Glomerular visceral epithelial cell (primary cell): ENCODE results near the gene RPTOR.
"Not testable (repeated sequence)": the region's sequence is repeated elsewhere in the genome, so short reads cannot be mapped to it uniquely, and the experiment has no call there.

Source experiments
- DNase-seq: peaks from one replicate; pipeline ENCODE4 v3.0.0-alpha.2; 2016; ENCODE audit errors: extremely low spot score

The RPTOR gene

DNA sequence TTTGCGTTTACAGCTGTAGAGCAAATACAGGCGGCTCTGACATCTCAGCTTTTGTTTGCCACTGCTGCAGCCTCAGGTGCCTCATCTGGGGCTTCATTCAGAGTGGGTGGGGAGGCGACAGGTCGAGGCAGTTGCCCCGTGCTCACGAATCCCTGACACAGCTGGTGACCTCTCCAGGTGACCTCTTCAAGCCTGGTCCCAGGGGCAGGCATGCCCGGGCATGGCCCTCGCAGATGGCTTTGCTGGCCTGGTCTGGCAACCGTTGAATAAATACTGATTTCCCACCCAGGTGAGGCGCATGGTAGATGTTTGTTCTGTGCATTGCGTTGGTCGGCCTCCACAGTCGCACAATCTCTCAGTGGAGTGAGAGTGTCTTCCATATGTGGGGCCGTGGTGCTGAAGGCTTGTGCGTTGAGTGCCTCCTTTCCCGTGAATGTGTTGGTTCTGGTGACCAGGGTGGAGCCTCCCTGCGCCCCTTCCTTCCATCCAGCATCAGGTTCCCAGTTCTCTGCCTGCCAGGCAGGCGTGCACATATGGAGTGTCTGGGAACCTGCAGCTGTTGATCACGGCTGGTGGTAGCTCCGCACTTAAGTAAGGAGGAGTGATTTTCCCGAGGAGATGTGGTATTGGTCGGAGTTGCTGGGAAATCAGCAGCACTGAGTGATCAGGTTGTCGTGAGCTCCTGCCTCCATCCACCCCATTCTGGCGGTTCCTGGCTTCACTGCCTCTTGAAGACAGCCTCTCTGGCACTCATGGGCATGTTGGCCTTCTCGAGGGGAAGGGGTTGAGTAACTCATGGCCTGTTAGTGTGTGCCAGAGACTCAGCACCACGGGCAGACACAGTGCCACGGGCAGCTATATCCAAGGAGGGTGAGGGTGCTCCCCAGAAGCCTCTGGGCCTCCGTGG is 149.7 kb downstream of the RPTOR start:
- no peak for DNase-seq

DNA sequence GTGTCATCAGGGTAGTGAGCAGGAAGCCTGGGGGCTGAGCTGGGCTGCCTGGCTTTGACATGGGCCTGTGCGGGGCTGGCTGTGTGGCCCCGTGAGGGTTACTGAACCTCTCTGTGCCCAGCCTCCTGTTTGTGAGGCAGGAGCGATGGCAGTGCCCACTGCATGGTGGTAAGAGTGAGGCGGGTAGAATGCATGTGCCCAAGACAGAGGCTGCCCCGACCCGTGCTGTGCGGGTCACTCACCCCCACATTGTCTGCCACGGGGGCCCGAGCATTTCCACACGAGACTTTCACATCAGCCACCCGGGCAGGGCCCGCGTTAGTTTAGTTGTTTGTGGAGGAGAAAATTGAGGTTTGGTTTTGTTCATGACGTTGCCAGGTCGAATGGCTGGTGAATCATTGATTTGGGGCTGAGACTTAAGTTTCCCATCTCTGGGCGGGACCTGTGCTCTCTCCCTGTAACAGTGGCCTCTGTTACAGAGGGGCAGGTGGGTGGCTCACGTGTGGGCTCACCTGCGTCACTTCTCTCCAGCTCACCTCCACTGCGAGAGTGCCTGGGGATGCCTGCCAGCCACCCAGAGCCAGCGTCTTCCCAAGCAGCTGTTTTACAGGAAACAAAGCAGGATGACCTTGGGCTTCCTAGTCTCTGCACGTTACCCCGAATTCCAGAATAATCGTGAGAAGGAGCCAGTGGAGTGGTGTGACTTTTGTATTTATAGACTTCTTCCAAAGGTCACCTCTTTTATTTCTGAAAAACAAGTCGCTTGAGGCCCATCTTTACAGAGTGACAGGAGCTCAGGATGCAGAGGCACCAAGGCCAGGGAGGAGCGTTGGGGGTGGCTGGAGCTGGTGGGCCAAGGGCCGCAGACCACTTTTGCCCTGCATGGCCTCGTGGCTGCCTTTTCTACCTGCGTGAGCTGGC is 150.6 kb downstream of the RPTOR start:
- DNase-seq: peak; percentile 43

DNA sequence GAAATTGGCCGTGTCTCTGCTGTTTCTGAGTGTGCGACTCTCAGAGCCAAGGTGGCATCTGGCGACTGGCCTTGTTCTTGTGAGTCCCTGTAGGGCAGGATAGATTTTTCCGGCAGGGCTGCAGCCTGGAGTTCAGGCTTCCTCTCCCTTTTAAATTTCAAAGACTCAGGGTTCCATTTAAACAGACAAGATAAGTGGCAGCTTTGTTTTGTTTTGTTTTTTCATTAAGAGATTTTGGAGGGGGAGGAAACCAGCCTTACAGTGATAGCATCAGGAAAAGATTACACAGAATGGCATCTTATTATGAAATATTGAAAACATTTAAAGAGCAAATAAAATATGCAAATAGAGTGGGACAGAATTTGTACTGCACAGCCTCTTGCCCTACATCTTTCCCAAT is 151.3 kb downstream of the RPTOR start:
- DNase-seq: no peak

DNA sequence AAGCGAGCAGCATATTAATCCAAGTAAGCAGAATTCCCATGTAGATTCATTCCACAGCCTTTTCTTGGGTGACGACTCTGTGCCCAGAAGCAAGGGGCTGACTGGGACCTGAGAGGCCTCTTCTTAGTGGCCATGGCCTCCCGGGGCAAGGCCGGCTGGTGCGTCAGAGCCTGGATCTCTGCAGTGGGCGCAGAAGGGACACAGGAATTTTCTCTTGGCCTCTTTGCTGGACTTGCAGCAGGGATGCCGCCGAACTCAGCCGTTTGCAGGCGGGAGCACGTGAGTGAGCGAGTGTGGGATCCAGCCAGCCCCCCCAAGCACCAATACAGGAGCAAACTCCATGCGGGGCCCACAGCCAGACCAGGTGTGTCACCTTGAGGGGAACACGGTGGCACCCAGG is 151.8 kb downstream of the RPTOR start:
- no peak for DNase-seq

DNA sequence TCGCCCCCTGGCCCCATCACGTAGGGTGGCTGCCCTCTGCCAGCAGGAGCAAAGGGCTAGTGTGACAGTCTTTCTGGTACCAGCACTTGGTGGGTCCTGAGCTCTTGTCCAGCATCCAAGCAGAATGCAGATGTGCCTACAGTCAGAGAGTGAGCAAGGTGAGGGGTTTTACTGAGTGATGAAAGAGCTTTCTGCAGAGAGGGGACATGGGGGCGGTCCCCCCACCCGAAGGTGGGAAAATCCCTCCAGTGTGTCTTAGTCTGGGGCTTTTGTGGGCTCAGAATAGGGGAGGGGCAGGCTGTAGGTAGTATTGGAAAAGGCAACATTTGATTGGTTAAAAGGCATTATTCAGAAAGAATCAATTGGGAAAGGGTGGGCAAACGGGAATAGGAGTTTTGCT is 152.3 kb downstream of the RPTOR start:
- DNase-seq: no peak

DNA sequence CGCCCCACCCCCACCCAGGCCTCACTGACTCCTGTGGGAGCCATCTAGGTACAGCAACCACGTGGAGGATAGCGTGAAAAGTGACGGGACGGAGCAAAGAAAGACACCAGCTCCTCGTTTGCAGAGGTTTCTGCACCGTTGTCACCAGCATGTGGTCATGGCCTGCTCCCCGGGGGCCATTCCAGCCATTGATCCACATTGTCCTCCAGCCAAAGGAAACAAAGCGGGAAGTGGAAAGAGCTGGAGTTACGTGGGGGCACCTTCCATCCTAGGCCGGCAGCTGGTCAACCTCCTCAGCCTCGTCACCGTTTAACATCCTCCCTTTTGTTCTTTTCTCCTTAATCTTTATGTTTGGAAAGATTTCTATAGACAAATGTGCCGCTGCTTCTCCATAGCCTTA is 153.7 kb downstream of the RPTOR start:
- DNase-seq: no peak

DNA sequence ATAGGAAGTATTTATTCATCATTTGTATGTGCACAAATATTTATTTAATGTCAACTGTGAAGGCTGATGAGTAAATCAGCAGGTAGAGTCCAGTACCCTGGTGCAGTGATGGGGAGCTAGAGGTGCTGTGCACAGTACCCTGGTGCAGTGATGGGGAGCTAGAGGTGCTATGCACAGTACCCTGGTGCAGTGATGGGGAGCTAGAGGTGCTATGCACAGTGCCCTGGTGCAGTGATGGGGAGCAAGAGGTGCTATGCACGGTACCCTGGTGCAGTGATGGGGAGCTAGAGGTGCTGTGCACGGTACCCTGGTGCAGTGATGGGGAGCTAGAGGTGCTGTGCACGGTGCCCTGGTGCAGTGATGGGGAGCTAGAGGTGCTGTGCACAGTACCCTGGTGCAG is 154.6 kb downstream of the RPTOR start:
- not testable (repeated sequence) for DNase-seq

DNA sequence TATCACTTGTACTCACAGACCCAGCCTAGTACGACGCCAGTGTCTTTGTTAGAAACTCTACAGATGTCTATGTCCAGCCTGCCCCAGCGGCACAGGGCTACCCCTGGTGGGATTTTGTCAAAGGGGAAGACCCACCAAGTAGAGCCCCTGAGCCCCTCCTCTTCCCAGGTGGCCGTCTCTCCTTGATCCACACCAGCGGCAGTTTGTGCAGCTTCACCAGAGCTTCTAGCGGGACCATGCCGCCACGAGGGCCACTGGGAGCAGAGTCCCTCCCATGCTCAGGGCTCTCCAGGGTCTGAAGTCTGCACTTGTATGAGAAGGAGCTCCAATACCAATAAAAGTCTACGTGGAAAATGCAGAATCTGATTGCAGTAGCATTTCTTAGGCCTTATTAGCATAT is 157.1 kb downstream of the RPTOR start:
- no peak for DNase-seq

DNA sequence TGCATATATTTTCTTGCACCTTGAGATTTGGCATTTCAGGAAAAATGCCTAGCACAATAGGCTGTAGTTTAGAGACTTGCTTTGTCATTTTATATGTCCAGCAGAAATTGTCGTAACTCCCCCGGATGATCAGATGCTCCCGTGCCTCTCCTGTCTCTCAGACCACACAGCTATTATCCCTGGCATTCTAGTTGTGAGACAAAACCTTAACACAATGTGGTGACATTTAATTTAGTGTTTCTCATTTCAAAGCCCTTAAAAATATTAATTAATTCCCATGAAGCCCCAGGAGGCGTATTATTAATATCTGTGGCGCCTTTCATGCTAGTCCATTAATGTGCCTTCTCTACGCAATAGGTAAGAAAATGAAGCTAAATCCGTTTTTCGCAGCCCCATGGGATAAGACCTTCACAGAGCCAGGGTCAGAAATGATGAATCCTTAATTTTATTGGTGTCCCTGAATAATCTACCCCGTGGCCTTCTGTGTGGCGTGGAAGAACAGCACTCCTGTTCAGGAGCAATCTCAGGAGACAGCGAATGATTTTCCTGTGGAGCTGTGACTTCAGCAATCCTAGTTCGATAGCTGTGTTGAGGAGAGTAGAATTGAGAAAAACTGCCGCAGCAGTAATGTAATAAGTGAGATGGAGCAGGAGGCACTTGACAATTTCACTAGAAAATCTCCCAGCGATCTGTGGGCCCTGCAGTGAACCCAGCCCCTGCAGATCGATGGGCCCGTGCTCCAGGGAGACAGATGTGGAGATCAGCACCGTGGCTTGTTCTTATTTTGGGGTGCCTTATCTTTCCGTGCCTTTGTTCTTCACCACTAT is 157.9 kb downstream of the RPTOR start:
- no peak for DNase-seq

DNA sequence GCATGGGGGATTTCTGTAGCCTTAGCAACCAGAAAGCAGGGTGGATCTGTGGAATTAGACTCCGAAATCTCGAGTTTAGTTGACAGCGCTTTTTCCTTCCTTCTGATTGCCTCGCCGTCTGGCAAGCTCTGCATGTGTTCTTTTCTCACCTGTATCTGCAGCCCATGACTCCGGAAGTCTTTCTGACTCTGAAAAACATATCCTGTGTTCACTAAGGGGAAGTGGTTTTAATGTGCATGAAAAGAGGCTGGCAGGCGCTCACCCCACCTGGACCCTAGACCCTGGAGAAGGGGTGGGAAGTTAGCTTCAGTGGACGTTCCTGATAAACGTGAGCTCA is 158.5 kb downstream of the RPTOR start:
- no peak for DNase-seq

DNA sequence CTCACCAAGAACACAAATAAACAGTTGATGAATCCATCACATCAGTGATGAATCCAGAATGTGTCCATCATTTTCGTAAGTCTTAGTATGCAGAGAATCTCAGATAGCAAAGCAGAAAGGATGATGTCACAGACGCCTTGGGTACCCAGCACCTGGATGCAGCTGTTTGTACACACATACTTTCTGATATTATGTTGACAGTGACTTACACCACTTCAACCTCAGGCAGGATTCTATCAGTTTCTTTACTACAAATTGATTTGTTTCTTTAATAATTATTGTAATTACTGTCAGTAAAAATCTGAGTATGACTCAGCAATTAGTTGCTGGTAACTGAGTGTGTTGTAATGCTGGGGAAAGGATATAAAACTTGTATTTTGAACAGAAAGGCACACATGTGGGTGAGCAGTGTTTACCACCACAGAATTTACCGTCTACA is 159.8 kb downstream of the RPTOR start:
- no peak for DNase-seq

DNA sequence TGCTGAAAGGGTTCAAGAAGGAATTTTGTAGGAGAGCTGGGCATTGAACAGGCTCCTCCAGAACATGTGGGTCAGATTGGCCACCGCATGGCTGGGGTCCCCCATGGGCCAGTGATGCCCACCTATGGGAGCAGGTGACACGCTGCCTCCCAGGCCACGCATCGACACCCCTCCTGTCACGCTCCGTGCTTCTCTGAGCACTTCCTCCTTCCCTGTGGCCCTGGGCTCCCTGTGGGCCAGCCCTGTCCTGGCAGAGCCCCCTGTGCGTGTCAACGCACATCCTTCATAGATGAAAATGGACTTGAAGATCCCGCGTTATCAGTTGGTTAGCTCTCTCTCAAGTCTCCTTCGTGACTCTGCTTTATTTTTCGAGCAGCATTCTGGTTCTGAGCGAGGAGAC is 160.3 kb downstream of the RPTOR start:
- DNase-seq: no peak

DNA sequence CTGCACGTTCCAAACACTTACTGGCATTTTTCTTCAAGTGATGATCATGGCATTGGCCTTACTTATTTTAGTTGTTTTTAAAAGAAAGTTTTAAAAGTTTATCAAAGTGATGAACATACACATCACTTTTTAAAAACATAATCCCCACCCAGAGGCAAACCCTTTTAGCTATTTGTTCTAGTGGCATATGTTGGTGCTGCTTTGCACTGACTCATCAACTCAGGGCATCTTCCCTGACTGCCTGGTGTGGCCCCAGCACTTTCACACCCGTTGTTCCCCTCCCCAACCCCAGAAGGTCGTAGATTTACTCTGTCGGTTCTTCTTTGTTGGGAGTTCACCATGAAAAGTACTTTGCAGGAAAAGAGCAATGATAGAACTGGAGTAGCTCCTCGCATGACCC is 161.3 kb downstream of the RPTOR start:
- no peak for DNase-seq

DNA sequence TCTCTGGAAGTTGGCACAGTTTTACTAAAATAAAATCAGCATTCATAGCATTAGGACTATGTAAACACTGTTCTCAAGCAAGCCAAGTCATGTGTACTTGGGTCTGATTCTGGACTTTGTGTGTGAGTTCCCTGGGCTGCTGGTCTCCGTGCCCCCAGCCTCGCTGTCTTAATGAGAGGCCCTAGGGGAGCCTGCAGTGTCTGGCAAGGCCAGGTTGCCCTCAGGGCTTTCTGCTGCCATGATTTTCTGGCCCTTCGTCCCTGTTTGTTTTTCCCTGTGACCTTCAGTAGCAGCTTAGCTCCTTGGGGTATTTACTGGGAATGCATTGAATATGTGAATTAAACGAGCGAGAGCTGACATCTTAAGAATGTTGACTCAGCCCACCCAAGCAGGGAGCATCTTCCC is 161.8 kb downstream of the RPTOR start:
- no peak for DNase-seq

DNA sequence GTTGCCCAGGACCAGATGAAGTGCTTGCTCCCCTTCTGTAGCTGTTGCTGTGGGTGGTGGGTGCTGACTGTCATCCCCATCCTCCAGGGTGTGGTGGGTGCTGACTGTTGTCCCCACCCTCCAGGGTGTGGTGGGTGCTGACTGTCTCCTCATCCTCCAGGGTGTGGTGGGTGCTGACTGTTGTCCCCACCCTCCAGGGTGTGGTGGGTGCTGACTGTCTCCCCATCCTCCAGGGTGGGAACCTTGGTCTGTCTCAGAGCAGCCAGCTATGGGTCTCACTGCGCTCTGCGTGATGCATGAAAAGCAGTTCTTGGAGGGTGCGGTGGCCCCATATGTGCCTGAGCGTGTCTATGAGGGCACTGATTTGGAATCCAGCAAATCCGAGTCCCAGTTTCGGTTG is 163.8 kb downstream of the RPTOR start:
- no peak for DNase-seq

DNA sequence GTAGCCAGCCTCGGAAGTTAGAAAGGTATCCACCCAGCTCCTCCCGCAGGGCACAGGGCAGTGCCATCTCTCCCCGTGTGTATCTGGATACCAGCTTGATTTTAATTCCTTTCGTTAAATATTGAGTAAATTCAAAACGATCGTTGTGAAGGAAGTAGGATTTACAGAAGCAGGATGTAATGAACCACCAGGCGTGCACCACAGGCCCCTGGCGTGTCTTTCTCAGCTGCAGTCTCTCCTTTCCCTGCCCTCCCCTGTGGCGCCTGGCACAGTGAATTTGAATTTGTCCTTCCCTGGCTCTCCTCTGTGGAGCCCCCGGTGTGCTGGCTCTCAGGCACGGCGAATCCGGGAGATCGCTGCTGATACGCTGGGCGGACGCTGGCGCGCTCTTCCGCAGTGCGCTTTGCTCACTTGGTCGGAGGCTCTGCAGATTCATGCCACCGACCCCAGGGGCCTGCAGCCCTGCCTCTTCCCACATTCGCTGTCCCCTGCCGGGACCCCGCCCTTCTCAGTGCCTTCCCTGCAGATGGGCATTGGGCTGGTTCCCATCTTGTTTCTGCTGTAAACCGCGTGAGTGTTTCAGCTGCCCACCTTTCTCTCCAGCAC is 164.6 kb downstream of the RPTOR start:
- no peak for DNase-seq

DNA sequence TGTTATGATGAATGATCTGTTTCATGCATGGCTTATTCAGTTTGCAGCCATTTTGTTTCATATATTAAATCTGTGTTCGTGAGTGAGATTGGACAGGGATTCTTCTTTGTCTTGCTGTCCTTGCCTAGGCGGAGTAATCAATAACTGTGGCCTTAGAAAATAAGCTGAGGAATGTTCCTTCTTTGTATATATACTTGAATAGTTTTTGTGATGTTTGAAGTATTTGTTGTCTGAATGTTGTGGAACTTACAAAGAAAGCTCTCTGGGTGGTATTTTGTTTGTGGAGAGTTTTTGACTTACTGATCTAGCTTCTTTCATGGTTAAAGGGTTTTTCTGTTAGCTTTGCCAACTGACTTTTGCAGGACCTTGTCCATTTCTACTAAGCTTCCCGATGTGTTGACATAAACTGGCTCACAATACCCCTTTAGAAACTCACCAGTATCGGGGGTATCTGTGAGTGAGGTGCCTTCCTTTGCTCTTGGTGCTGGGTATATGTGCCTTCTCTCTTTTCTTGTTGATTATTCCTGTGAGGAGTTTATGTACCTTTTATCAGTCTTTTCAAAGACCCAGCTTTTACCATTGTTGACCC is 166.2 kb downstream of the RPTOR start:
- no peak for DNase-seq

DNA sequence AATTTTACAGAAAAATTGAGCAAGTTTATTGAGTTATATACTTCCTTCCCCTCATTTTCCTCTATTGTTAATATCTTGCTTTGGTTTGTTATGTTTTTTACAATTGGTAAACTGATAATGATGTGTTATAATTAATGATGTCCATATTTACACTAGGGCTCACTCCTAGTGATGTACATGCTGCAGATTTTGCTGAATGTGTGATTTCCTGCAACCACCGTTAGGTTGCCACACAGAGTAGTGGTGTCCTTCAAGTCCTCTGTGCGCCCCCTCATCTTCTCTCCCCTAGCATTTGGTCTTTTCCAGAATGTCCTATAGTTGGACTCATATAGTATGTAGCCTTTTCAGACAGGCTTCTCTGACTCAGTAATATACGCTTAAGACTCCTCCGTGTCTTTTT is 167.5 kb downstream of the RPTOR start:
- DNase-seq: no peak

DNA sequence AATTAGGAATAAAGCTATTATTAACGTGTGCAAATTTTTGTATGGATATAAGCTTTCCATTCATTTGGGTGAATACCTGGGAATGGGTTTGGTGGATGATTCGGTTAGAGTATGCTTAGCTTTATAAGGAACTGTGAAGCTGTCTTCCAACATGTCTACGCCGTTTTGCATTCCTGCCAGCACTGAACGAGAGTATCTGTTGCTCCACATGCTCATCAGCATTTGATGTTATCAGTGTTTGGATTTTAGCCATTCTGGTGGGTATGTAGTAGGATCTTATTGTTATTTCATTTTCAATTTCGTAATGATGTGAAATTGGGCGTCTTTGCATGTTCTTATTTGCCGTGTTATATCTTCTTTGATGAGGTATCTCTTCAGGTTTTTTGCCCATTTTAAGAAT is 168.0 kb downstream of the RPTOR start:
- DNase-seq: no peak

DNA sequence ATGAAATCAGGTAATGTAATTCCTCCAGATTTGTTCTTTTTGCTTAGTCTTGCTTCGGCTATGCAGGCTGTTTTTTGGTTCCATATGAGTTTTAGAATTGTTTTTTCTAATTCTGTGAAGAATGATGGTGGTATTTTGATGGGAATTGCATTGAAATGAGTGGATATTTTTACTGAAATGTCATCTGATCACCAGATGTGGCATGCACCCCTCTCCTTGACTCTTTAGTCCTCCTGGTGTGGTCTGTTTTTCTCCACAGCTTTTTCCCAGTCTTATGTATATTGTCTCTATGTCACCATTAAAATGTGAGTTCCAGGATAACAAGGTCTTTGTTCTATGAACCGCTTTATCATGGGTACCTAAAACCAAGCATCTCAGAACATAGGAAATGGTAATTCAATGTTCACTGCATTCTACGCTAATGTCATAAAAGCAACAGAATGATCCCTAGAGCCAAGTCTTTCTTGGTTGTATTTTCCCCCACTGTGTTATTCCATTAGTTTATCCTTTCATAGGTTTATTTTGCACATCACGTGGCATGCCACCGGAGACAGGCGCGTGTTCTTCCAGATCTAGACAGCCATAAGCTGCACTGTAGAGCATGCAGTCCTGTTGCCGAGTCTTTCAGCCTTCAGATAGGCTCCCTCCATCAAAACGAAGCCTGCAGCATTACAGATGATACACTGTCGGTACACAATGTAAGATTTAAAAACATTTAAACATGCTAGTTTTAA is 172.5 kb downstream of the RPTOR start:
- DNase-seq: no peak

DNA sequence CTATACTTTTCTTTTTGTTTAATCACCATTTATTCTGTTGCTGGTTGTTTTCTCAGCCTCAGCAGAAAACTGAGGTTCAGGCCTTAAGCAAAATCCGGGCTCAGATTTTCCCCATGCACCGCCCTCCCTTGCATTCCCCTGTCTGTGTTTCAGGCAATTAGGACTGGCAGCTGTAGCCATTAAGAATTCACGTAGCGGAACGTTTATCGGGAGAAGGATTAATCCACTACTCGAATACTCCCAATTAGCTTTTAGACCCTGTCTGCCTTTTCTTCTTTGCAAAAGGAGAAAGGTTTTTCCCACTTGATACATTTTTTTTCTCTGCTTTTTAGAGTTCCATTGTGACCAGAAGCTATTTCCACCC is 173.1 kb downstream of the RPTOR start:
- no peak for DNase-seq
